Measurements from ENCODE around the gene HPS3. TPM values are rescaled to one million over a fixed set of nuclear protein-coding genes. Genes with fewer than 3 reads are reported as not detected.

Gene HPS3
- 26.6 and 31.0 TPM in 2 replicates for total RNA-seq

GRCh38 chr3:149129326-149130205, at the start of gene HPS3:
TSS of gene HPS3 (plus strand) at chr3:149129638. CDS start at chr3:149129724, 86 bp downstream.

DNA sequence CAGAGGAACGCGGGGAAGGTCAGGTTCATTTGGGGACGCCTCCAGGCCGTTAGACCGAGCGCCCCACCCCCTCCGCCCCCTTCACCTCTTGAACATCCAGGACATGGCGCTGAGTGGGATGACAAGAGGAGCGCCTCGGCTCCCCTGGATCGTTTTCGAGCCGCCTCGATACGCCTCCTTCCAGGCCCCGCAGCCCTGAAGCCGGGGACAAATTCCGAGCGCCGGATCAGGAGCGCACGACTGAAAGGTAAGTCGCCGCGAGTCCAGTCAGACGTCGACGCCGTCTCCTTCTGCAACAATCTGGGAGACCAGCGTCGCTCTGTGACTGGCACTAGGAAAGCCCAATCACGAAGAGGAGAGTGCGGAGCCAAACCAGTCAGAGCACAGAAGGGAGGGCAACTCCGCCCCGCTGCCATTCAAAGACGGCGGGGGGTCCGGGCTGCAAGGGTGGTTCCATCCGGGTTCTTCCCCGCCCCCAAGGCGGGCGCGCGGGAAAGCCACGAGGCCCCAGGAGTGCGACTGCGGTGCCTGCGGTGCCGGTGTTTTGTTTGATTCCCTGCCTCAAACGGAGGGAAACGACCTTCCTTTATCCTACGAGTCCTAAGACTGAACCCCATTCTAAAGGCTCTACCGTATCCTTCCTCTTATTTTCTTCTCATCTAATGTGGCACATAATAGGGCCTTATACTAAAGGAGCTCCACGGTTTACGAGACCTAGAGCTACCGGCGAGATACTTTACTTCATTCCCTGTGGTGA, 43.0 kb upstream of the HPS3 start, which contains the start of gene HLTF:
Gene HLTF (minus strand): TSS at position 302 of the 757 bp plus-strand sequence. CDS start 197 bp downstream, at position 105.

DNA sequence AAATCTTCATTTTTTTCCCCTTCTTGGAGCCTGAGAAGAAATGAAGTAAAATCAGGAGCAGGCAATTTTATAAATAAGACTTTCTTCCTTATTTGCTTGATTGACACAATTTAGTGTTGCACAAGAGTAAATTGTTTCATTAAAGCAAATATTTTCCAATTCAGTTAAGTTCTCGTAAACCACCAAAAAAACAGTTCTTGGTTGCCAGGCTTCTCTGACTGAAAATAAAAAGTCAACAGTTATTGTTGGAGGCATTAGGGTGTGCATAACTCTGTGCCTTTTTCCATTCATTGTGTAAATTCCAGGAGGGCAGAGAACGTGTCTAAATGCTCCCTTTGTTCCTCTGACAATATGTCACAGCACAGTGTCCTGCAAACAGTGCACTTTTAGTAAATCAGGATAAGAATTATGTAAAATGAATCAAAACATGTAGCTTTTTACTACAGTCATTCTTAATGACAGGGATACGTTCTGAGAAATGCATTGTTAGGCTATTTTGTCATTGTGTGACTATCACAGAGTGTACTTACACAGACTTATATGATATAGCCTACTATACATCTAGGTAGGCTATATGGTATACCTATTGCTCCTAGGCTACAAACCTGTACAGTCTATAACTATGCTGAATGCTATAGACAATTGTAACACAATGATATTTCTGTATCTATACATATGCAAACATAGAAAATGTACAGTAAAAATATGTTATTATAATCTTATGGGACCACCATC, 92.5 kb downstream of the HPS3 start, which contains the start of gene CP:
Gene CP (minus strand): TSS at position 47 of the 735 bp plus-strand sequence. CDS start 37 bp downstream, at position 10.

Small RNA genes within 50 kb of the gene (small RNA-seq; reads per million reads assigned to genes)
- gene RF00019: not detected

Other genes starting within 250 kb of the HPS3 start
- gene GYG1, start 138.1 kb upstream of the HPS3 start, total RNA-seq: 32.5 and 34.2 TPM in 2 replicates
- 33.9 and 39.1 TPM in 2 replicates for gene HLTF, start 43.1 kb upstream of the HPS3 start, total RNA-seq
- 0.61 and 4.1 TPM in 2 replicates for gene CP, start 92.2 kb downstream of the HPS3 start, total RNA-seq
- gene TM4SF18, start 204.0 kb downstream of the HPS3 start, total RNA-seq: 0.12 and 0.32 TPM in 2 replicates
- gene TM4SF1, start 248.0 kb downstream of the HPS3 start, total RNA-seq: 1.3 and 3.8 TPM in 2 replicates

All from hair follicle dermal papilla cell (primary cell).